Pancreas (tissue), 10 donors: ENCODE data around the gene PDIA2. TPM values are rescaled to one million over a fixed set of nuclear protein-coding genes. Genes with fewer than 3 reads are reported as not detected.
A peak's percentile ranks its signal among the peaks of the same experiment; 100 is the strongest.

Experiments
- ATAC-seq, 4 donors: fragments of 200-7000 bp; cut with Tn5 transposase; one replicate each; pipeline versions ENCODE4 v1.8.0 to v1.9.1; 2020; ENCODE audit warnings: mild to moderate bottlenecking in 4 of 4, moderate library complexity in 4 of 4
- DNase-seq, 6 donors: peaks; one replicate each; pipeline ENCODE4 v3.0.0-alpha.2; 2020
- FAIRE-seq: peaks from 2 replicates; lab custom pipeline; 2012; peaks lifted over from hg19 to GRCh38; lab: Jason Lieb, UNC
- H3K27ac ChIP-seq, 4 donors: fragments of 200-600 bp; sonication (generic); 1 replicate in 3 of 4; 2 replicates in 1 of 4; pipeline versions ENCODE4 v1.5.0 to v1.8.0; 2020
- H3K27me3 ChIP-seq, 4 donors: fragments of 200-600 bp; one replicate each; pipeline ENCODE4 v1.8.0; 2021
- H3K36me3 ChIP-seq, 3 donors: fragments of 200-600 bp; sonication (generic) in 1 of 3; one replicate each; pipeline versions ENCODE4 v1.5.0 to v1.8.0; 2020 to 2021
- H3K4me1 ChIP-seq, 3 donors: fragments of 200-600 bp; one replicate each; pipeline ENCODE4 v1.8.0; 2021
- H3K4me3 ChIP-seq, 4 donors: fragments of 200-600 bp; sonication (generic) in 2 of 4; one replicate each; pipeline versions ENCODE4 v1.5.0 to v1.8.0; 2020 to 2021
- H3K9me3 ChIP-seq, 4 donors: fragments of 200-600 bp; one replicate each; pipeline ENCODE4 v1.8.0; 2021
- CTCF ChIP-seq, 4 donors: fragments of 200-600 bp; sonication (generic) in 3 of 4; IDR thresholded peaks; one replicate each; pipeline versions ENCODE4 v1.5.0 to v1.8.0; 2021; ENCODE audit warnings: antibody characterized with exemption in 4 of 4
- WGBS, 2 donors: extraction: QIAGEN DNeasy Blood & Tissue Kit; methylation state at CpG; one replicate each; pipeline ENCODE4 v1.1.7; 2013; 5-methylcytosine and 5-hydroxymethylcytosine counted together
- intact Hi-C, 3 donors: fragments of 100-400 bp; cut with DNase I; formaldehyde crosslinking; loops; one replicate each; pipeline versions ENCODE4 v1.11.1 to v1.14.2; 2022
- polyA plus RNA-seq, 2 donors: library from polyadenylated mRNA; stranded (reverse); fragments of 200-250 nt; gene quantifications; one replicate each; pipeline ENCODE4 v1.2.3, GENCODE V29; 2013
- total RNA-seq, 6 donors: library from RNA; stranded (reverse); fragmentation: NEBNext Ultra II Directional in 4 of 6; extraction: Animal tissue kit (Norgen Biotek cat#: 25700) in 4 of 6; gene quantifications; one replicate each; pipeline versions ENCODE4 v1.2.1 to v1.2.4, GENCODE V29; 2021 to 2023
- donor health status: healthy with polysubstance abuse.
- donor health status: DM: no; HTN: no; CAD: no; lungs with moderate emphysema.
- donor health status: DM: no; HTN: no; CAD: no.
- donor health status: control.
- donor health status: control.
- donor health status: Bipolar disorder and iron deficiency.
- donor health status: DM: yes; HTN: yes; CAD: no.
- donor health status: DM: no; HTN: no; CAD: no.
- donor health status: DM: no; HTN: no; CAD: no.
- donor health status: DM: yes; HTN: yes; CAD: no.

PDIA2 gene
- total and polyA plus RNA-seq, 8 donors = 13.0 to 3,084 (median 1,145) TPM

DNA sequence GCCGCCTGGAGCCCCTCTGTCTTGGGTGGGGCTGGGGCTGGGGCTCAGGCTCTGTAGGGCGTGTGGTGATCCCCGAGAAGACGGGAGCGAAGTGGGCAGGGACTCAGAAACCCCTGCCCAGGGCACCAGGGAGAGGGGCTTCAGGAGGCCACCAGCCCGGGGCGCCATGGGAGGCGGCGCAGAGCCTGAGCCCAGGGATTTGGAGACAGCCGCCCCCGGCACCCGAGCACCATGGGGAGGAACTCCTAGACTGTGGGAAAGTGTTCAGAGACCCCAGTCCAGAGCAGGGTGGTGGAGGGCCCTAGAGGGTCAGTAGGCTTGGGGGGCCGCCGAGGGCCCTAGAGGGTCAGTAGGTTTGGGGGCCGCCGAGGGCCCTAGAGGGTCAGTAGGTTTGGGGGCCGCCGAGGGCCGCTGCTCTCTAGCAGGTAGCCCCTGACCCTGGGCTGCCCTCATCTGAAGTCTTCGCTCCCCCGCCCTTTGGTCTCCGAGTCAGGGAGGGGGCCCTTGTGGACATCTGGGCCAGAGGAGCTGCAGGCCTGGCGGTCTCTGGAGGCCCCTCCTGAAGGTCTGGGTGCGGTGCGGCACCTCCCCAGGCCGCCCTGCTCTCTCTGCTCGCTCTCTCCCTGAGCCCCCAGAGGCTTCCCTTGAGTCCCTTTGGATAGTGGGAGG is 1.8 kb upstream of the PDIA2 start:
- H3K9me3 ChIP-seq = no peaks in the 10 kb centered on the region
- DNase-seq = peak in 4 of 6 donors; percentile 19 to 74 (median 50)
- 17 to 33% methylated on average over 19 to 27 of the region's 27 CpGs for WGBS, 2 donors
- no peak for TF ChIP-seq CTCF (IDR thresholded peaks at IDR 0.05)
- H3K4me1 ChIP-seq = no peaks in the 10 kb centered on the region
- peak in 1 of 4 donors; percentile 3 for ATAC-seq
- FAIRE-seq = no peak
- H3K4me3 ChIP-seq = peak overlapping the region; percentile 18 to 65 (median 36)
- H3K27me3 ChIP-seq = no peaks in the 10 kb centered on the region
- no peaks in the 10 kb centered on the region for H3K36me3 ChIP-seq
- peak overlapping the region in 3 of 4 donors; percentile 43 to 86 (median 82) for H3K27ac ChIP-seq
- intact Hi-C loops = no loop called here

DNA sequence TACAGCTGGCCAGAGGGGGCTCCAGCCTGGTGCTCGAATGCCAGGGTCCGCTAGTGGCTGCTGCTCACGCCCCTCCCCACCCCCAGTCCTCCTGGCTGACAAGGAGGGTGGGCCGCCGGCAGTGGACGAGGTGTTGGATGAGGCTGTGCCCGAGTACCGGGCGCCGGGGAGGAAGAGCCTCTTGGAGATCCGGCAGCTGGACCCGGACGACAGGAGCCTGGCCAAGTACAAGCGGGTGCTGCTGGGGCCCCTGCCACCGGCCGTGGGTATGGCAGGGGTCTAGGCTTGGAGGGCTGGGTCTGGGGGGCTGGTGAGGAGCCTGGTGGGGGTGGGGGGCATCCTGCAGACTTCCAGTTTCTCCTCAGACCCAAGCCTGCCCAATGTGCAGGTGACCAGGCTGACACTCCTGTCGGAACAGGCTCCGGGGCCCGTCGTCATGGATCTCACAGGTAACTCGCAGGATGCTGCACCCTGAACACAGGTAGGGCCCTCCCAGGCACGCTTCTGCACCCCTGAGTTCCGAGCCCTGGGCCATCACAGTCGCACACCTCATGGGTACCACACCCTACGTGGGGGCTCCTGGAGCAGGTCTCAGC is 1.2 kb upstream of the PDIA2 start:
- no peaks in the 10 kb centered on the region for H3K4me1 ChIP-seq
- intact Hi-C loops = no loop called here
- no peaks in the 10 kb centered on the region for H3K36me3 ChIP-seq
- peak in 5 of 6 donors; percentile 41 to 82 (median 60) for DNase-seq
- peak overlapping the region in 2 of 4 donors; percentile 82 to 86 for H3K27ac ChIP-seq
- H3K9me3 ChIP-seq = no peaks in the 10 kb centered on the region
- peak in 1 of 4 donors; percentile 4 for ATAC-seq
- WGBS, 2 donors = 22 to 45% methylated on average over 22 to 25 of the region's 25 CpGs
- no peak for TF ChIP-seq CTCF (IDR thresholded peaks at IDR 0.05)
- peak overlapping the region in 3 of 4 donors; percentile 10 to 65 (median 18) for H3K4me3 ChIP-seq
- no peak for FAIRE-seq
- H3K27me3 ChIP-seq = no peaks in the 10 kb centered on the region

DNA sequence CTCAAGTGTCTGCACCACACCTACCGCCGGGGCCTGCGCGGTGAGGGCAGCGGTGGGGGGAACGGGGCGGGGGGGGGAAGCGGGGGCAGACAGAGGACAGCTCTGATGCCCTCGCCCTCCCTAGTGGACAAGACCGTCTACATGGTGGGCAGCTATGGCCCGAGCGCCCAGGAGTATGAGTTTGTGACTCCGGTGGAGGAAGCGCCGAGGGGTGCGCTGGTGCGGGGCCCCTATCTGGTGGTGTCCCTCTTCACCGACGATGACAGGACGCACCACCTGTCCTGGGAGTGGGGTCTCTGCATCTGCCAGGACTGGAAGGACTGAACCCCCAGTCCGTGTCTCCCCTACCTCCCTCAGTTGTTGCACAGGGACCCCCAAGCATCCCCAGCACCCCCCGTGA is 473 bp upstream of the PDIA2 start:
- H3K4me1 ChIP-seq = no peaks in the 10 kb centered on the region
- H3K9me3 ChIP-seq = no peaks in the 10 kb centered on the region
- no peak for TF ChIP-seq CTCF (IDR thresholded peaks at IDR 0.05)
- peak overlapping the region in 3 of 4 donors; percentile 38 to 86 (median 82) for H3K27ac ChIP-seq
- DNase-seq (peak in 2 of 6 donors; percentile 52 to 74), FAIRE-seq (no peak), ATAC-seq (peak in 2 of 4 donors; percentile 14 to 36)
- 46 to 59% methylated on average over 14 to 22 of the region's 22 CpGs for WGBS, 2 donors
- H3K36me3 ChIP-seq = peaks cover 0 to 4% (median 0%) of the 10 kb centered on the region in 3 donors
- no peaks in the 10 kb centered on the region for H3K27me3 ChIP-seq
- intact Hi-C loops = no loop called here
- H3K4me3 ChIP-seq = peak overlapping the region in 1 of 4 donors; percentile 65

GRCh38 chr16:284204-285120 is 1.5 kb downstream of the PDIA2 start:
- Histone ChIP-seq H3K4me1 (no peaks in the 10 kb centered on the region), H3K36me3 (peaks cover 0 to 14% (median 0%) of the 10 kb centered on the region in 3 donors), H3K9me3 (no peaks in the 10 kb centered on the region), H3K27ac (peak overlapping the region in 1 of 4 donors; percentile 30), H3K27me3 (no peaks in the 10 kb centered on the region), H3K4me3 (peak overlapping the region in 3 of 4 donors; percentile 24 to 65 (median 46))
- FAIRE-seq (no peak), ATAC-seq (peak in 3 of 4 donors; percentile 0 to 4 (median 2)), DNase-seq (peak in 4 of 6 donors; percentile 35 to 82 (median 61))
- WGBS, 2 donors = 40 to 67% methylated on average over 50 to 52 of the region's 52 CpGs
- intact Hi-C loops = no loop called here
- TF ChIP-seq CTCF (IDR thresholded peaks at IDR 0.05) = no peak
